ENCODE data around the gene SOX9.

SOX9 gene

GRCh38 chr17:72092710-72093322 lies 28.0 kb upstream of the SOX9 start:
- no peaks in the 10 kb centered on the region for H3K27me3 ChIP-seq (ENCODE audit: low read length)
- no peaks in the 10 kb centered on the region for H3K36me3 ChIP-seq (ENCODE audit: low read length)
- no peak overlapping the region for H2AFZ ChIP-seq (ENCODE audit: low read depth, low read length, severe bottlenecking)
- H3K4me3 ChIP-seq (ENCODE audit: insufficient read depth, low read length, poor library complexity, severe bottlenecking): no peak overlapping the region
- no peak overlapping the region for H3K27ac ChIP-seq (ENCODE audit: low read depth, low read length)
- H3K79me2 ChIP-seq (ENCODE audit: insufficient read depth, low read length): no peaks in the 10 kb centered on the region
- H3F3A ChIP-seq (ENCODE audit: insufficient read depth): no peaks in the 10 kb centered on the region
- H3K4me2 ChIP-seq (ENCODE audit: low read depth, low read length, poor library complexity, severe bottlenecking): no peak overlapping the region
- no peaks in the 10 kb centered on the region for H3K9me2 ChIP-seq (replicated peaks; ENCODE audit: insufficient read depth, low read length)
- H3K9ac ChIP-seq (ENCODE audit: low read length): no peak overlapping the region
- H4K20me1 ChIP-seq (ENCODE audit: low read depth, low read length): no peaks in the 10 kb centered on the region
- no peaks in the 10 kb centered on the region for H3K9me3 ChIP-seq (ENCODE audit: insufficient read depth, low read length)
- TF ChIP-seq, protein P1, sequence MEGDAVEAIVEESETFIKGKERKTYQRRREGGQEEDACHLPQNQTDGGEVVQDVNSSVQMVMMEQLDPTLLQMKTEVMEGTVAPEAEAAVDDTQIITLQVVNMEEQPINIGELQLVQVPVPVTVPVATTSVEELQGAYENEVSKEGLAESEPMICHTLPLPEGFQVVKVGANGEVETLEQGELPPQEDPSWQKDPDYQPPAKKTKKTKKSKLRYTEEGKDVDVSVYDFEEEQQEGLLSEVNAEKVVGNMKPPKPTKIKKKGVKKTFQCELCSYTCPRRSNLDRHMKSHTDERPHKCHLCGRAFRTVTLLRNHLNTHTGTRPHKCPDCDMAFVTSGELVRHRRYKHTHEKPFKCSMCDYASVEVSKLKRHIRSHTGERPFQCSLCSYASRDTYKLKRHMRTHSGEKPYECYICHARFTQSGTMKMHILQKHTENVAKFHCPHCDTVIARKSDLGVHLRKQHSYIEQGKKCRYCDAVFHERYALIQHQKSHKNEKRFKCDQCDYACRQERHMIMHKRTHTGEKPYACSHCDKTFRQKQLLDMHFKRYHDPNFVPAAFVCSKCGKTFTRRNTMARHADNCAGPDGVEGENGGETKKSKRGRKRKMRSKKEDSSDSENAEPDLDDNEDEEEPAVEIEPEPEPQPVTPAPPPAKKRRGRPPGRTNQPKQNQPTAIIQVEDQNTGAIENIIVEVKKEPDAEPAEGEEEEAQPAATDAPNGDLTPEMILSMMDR (IDR thresholded peaks at IDR 0.05; ENCODE audit: insufficient read depth, low read length, poor library complexity, severe bottlenecking): no peak
- TF ChIP-seq EZH2phosphoT487 (conservative IDR thresholded peaks at IDR 0.05; ENCODE audit: low read length): no peak

DNA sequence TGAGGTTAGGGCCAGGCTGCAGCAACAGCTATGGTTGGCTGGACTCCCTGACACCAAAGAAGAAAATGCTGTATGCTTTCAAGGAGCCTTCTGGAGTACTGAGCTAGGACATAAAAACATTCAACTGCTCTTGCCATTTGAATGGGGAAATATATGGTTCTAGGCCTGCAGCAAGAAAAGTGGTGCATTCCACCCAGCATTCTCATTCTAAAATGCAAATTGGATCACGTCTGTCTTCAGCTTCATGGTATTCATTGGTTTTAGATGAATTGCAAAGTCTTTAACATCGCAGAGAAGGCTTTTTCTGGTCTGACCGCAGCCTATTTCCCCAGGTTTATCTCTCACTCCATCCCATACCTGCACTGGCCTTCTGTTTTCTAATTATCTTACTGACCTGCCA lies 27.1 kb upstream of the SOX9 start:
- Histone ChIP-seq H3K4me2 (ENCODE audit: low read depth, low read length, poor library complexity, severe bottlenecking) (no peak overlapping the region), H2AFZ (ENCODE audit: low read depth, low read length, severe bottlenecking) (no peak overlapping the region), H3K9me2 (replicated peaks; ENCODE audit: insufficient read depth, low read length) (no peaks in the 10 kb centered on the region), H3K27ac (ENCODE audit: low read depth, low read length) (no peak overlapping the region), H3K9me3 (ENCODE audit: insufficient read depth, low read length) (no peaks in the 10 kb centered on the region), H3K4me3 (ENCODE audit: insufficient read depth, low read length, poor library complexity, severe bottlenecking) (no peak overlapping the region), H4K20me1 (ENCODE audit: low read depth, low read length) (no peaks in the 10 kb centered on the region), H3K79me2 (ENCODE audit: insufficient read depth, low read length) (no peaks in the 10 kb centered on the region), H3F3A (ENCODE audit: insufficient read depth) (no peaks in the 10 kb centered on the region), H3K9ac (ENCODE audit: low read length) (no peak overlapping the region), H3K27me3 (ENCODE audit: low read length) (no peaks in the 10 kb centered on the region), H3K36me3 (ENCODE audit: low read length) (no peaks in the 10 kb centered on the region)
- TF ChIP-seq EZH2phosphoT487 (conservative IDR thresholded peaks at IDR 0.05; ENCODE audit: low read length): no peak
- TF ChIP-seq, protein P1 (IDR thresholded peaks at IDR 0.05; ENCODE audit: insufficient read depth, low read length, poor library complexity, severe bottlenecking): no peak

DNA sequence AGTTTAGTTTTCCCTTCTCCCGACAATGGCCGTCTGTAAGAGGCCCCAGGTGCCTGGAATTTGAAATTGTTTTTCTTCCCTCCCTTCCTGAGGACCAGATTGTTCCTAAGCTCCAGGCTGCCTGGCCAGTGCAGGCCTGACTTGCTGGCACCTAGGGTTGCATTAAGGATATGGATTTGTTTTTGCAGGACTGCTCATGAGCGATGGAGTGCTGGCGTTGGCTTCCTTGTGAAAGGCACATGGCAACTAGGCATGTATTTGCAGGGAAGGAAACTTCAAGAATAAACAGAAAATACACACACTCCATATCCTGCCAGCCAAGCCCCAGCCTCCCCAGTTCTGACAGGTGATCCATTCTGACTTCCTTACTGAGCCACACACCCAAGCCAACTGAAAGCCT lies 25.5 kb upstream of the SOX9 start:
- Histone ChIP-seq H3K27me3 (ENCODE audit: low read length) (no peaks in the 10 kb centered on the region), H3K4me3 (ENCODE audit: insufficient read depth, low read length, poor library complexity, severe bottlenecking) (no peak overlapping the region), H3K9me2 (replicated peaks; ENCODE audit: insufficient read depth, low read length) (no peaks in the 10 kb centered on the region), H3K36me3 (ENCODE audit: low read length) (no peaks in the 10 kb centered on the region), H2AFZ (ENCODE audit: low read depth, low read length, severe bottlenecking) (no peak overlapping the region), H3K9ac (ENCODE audit: low read length) (no peak overlapping the region), H3F3A (ENCODE audit: insufficient read depth) (no peaks in the 10 kb centered on the region), H3K27ac (ENCODE audit: low read depth, low read length) (no peak overlapping the region), H4K20me1 (ENCODE audit: low read depth, low read length) (no peaks in the 10 kb centered on the region), H3K9me3 (ENCODE audit: insufficient read depth, low read length) (no peaks in the 10 kb centered on the region), H3K4me2 (ENCODE audit: low read depth, low read length, poor library complexity, severe bottlenecking) (no peak overlapping the region), H3K79me2 (ENCODE audit: insufficient read depth, low read length) (no peaks in the 10 kb centered on the region)
- TF ChIP-seq EZH2phosphoT487 (conservative IDR thresholded peaks at IDR 0.05; ENCODE audit: low read length): no peak
- TF ChIP-seq, protein P1 (IDR thresholded peaks at IDR 0.05; ENCODE audit: insufficient read depth, low read length, poor library complexity, severe bottlenecking): no peak
